Fibroblast of the aortic adventitia (primary cell): ENCODE data around the gene SH3PXD2A. TPM values are rescaled to one million over a fixed set of nuclear protein-coding genes. Genes with fewer than 3 reads are reported as not detected.

Experiments used
- DNase-seq: peaks from one replicate; pipeline ENCODE4 v3.0.0-alpha.2; 2010; ENCODE audit warnings: low read depth
- H3K4me3 ChIP-seq: 2 replicates; pipeline ENCODE4 v1.5.1; 2011; ENCODE audit warnings: low read depth, mild to moderate bottlenecking, control low read depth, low read length, moderate library complexity
- total RNA-seq: library from RNA; depleted of rRNA; stranded (reverse); fragments of >200 nt; gene quantifications from 2 replicates; pipeline ENCODE4 v1.2.3, GENCODE V29; 2012; ENCODE audit warnings: low replicate concordance
- TF ChIP-seq, protein P1 (sequence below): IDR thresholded peaks from 2 replicates; pipeline ENCODE4 v1.5.1; 2011; ENCODE audit warnings: mild to moderate bottlenecking, low read length, control low read depth, inconsistent platforms; ENCODE audit not compliant: insufficient read depth

The SH3PXD2A gene
- total RNA-seq, 1 donor = 20.4 TPM

DNA sequence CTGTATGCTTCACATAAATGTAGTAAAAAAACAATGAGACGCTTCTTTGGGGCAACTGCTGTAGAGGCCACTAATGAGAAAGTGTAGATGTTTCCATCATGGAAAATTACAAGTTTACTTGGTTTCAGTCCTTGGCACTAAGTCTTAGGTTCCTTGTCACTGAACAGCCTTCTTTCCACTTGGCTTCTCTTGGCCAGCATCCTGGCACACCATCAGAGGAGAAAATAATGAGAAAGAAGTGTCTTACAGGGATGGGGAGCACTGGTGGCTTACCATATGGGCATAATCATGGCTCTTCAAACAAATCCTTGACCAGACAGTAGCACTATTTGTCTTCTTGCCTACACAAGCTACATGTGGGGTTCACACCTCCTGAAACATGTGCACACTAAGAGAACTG, 22.5 kb upstream of the SH3PXD2A start:
- DNase-seq = no peak
- no peak overlapping the region for H3K4me3 ChIP-seq
- TF ChIP-seq, protein P1, sequence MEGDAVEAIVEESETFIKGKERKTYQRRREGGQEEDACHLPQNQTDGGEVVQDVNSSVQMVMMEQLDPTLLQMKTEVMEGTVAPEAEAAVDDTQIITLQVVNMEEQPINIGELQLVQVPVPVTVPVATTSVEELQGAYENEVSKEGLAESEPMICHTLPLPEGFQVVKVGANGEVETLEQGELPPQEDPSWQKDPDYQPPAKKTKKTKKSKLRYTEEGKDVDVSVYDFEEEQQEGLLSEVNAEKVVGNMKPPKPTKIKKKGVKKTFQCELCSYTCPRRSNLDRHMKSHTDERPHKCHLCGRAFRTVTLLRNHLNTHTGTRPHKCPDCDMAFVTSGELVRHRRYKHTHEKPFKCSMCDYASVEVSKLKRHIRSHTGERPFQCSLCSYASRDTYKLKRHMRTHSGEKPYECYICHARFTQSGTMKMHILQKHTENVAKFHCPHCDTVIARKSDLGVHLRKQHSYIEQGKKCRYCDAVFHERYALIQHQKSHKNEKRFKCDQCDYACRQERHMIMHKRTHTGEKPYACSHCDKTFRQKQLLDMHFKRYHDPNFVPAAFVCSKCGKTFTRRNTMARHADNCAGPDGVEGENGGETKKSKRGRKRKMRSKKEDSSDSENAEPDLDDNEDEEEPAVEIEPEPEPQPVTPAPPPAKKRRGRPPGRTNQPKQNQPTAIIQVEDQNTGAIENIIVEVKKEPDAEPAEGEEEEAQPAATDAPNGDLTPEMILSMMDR = no peak

DNA sequence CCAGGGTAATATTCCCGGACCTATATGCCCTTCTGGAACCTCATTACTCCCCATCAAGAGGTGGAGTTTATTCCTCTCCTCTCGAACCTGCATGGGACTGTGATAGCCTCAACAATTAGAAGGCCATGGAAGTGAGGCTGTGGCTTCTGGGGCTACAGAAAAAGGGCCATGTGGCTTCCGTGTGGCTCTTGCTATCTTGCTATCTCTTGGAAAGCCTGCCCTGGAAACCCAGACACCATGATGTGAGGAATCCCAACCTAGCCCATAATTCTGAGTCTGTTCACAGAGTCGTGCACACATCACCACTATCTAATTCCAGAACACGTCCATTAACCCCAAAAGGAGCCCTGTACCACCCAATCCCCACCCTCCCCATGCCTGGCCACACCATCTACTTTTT, 20.8 kb upstream of the SH3PXD2A start:
- TF ChIP-seq, protein P1 = no peak
- no peak for DNase-seq
- H3K4me3 ChIP-seq = no peak overlapping the region

DNA sequence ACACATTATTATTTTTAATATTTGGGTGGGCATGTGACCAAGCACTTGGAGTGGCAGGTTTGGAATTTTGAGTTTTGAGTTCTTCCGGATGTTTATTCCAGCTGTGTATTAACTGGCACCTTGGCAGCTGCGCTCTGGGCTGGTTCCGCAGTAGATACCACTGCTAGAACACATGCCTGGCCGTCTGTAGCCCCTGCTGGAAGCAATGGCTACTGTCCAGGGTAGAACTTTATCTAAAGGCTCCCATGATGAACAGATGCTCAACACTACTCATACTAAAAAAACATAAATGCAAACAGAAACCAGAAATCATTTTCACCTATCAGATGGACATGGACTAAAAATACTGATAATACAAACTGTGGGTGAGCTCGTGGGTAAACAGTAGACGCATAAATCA, 19.4 kb upstream of the SH3PXD2A start:
- no peak for DNase-seq
- TF ChIP-seq, protein P1 = no peak
- no peak overlapping the region for H3K4me3 ChIP-seq

DNA sequence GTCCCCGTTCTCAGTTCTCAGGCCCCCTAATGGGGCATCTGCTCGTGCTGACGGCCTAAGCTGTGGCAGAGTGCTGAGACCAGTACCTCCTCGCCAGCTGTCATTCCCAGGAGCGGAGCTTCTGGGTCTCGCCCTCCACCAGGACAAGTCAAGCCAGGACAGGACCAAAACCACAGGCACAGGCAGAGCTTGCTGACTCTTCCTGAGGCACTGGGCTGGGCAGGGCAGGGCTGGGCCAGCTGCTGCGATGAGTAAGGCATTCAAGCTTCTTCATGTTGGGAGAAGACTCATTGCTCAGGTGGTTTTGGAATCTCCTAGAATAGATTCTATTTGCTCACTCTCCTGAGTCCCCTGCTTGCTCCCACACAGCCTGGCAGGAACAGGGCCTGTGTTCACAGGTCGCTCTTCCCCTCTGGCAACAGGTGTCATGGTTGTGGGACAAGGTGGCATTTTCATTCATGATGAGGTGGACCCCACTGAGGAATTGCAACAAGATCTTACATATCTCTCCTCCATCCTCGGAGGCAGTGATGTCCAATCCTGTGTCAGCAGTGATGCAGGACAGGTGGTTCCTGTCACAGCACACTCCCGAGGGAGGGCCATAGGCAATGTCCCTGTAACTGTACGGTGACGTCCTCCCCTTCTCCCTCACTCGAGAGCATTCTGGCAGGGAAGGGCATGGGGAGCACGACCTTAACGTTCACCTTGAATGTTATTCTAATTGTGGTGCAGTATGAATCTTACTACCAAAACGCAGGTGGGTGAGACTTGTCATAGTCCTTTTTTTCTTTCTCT, 17.0 kb upstream of the SH3PXD2A start:
- no peak for DNase-seq
- H3K4me3 ChIP-seq = no peak overlapping the region

DNA sequence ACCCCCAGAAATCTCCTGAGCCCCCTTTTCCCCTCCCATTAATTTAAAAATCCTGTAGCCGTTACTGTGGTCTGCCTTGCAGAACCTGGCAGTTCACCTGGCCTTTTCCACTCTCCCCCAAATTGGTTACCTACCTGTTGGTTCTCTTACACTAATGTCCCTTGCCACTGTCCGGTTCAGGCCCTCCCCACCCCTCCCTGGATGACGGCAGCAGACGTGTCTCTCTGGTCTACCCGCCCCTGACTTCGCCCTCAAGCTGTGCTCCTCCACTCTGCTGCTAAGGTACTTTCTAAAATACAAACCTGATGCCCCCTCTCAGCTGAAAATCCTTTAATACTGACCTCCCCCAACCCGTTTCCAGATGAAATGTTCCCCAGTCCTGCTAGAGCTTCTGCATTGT, 15.6 kb upstream of the SH3PXD2A start:
- no peak for DNase-seq
- TF ChIP-seq, protein P1 = no peak

More for the DNA sequence above, 17.0 kb upstream of the SH3PXD2A start:
- TF ChIP-seq, protein P1 = no peak

DNA sequence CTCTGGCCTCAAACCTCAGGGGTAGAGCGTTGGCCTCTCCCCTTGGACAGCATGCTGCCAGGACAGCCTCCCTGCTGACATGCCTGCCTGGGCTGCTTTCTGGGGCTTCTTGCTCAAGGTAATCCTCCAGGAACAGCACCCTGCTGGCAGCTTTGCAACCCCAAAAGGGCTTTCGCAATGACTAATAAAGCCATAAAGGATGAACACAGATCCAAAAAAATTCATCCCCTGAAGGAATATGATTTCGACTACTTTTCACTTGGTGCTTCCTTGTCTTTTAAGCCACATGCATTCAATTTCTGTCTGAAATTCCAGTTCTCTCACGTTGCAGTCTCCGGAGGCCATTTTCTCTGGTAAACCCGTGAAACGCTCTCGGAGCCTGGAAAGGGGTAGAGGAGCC, 15.1 kb upstream of the SH3PXD2A start:
- peak; percentile 63 for DNase-seq
- H3K4me3 ChIP-seq = no peak overlapping the region
- TF ChIP-seq, protein P1 = peak; percentile 20

More for the DNA sequence above, 15.6 kb upstream of the SH3PXD2A start:
- no peak overlapping the region for H3K4me3 ChIP-seq
